ENCODE measurements around the gene MAP3K14.

GRCh38 chr17:45325810-45326209, 9.0 kb upstream of the MAP3K14 start:
- TF ChIP-seq CTCF (IDR thresholded peaks at IDR 0.05; ENCODE audit: low read depth, low read length, poor library complexity, severe bottlenecking) (no peak), EZH2phosphoT487 (IDR thresholded peaks at IDR 0.05; ENCODE audit: borderline replicate concordance, low read length) (no peak)

Measured in DOHH2 (cell line).